ENCODE measurements around the gene NOTO. TPM values are rescaled to one million over a fixed set of nuclear protein-coding genes. Genes with fewer than 3 reads are reported as not detected.

The NOTO gene
- polyA plus RNA-seq, 1 experiment, result not detected

DNA sequence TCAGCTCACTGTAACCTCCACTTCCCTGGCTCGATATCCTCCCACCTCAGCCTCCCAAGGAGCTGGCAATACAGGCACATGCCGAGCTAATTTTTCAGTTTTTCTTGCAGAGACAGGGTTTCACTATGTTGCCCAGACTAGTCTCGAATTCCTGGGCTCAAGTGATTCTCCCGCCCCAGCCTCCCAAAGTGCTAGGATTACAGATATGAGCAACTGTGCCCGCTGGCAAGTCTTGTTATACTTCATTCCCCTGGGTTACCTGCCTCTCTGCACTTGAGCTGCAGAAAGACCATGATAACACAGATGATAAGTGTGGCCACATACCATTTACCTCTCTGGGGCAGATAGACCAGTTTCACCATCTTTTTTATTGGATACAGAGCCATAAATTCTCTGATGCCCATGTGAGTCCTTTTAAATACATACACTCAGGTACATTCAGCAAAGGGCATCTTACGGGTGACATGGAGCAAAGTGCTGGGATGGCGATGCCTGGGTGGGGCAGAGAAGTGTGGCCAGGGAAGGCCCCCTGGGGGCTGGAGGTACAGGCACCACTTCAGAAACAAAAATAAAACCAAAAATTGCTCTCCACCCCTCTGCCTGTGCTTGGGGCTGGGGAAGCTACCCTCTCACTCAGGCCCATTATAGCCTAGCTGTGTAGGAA lies 52.1 kb downstream of the NOTO start:
- POLR2A ChIA-PET, result interaction anchor here (1.2 kb wide), 1 partner anchor 19 kb away, joined by 3 read pairs; no protein-coding TSS in a partner anchor
- CTCF ChIA-PET, result no interaction called here
- Histone ChIP-seq H3K4me3 (ENCODE audit: low read depth, low read length) (no peak overlapping the region), H3K27me3 (ENCODE audit: control insufficient read depth, insufficient read depth, low read length) (no peaks in the 10 kb centered on the region), H3K27ac (ENCODE audit: low read depth, low read length) (no peak overlapping the region), H3K9me3 (ENCODE audit: control insufficient read depth, insufficient read depth, low read length) (no peaks in the 10 kb centered on the region)
- TF ChIP-seq, protein P1, sequence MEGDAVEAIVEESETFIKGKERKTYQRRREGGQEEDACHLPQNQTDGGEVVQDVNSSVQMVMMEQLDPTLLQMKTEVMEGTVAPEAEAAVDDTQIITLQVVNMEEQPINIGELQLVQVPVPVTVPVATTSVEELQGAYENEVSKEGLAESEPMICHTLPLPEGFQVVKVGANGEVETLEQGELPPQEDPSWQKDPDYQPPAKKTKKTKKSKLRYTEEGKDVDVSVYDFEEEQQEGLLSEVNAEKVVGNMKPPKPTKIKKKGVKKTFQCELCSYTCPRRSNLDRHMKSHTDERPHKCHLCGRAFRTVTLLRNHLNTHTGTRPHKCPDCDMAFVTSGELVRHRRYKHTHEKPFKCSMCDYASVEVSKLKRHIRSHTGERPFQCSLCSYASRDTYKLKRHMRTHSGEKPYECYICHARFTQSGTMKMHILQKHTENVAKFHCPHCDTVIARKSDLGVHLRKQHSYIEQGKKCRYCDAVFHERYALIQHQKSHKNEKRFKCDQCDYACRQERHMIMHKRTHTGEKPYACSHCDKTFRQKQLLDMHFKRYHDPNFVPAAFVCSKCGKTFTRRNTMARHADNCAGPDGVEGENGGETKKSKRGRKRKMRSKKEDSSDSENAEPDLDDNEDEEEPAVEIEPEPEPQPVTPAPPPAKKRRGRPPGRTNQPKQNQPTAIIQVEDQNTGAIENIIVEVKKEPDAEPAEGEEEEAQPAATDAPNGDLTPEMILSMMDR (IDR thresholded peaks at IDR 0.05; ENCODE audit: low read depth, low read length), result no peak
- no peak for DNase-seq (ENCODE audit: low read depth, low spot score)

DNA sequence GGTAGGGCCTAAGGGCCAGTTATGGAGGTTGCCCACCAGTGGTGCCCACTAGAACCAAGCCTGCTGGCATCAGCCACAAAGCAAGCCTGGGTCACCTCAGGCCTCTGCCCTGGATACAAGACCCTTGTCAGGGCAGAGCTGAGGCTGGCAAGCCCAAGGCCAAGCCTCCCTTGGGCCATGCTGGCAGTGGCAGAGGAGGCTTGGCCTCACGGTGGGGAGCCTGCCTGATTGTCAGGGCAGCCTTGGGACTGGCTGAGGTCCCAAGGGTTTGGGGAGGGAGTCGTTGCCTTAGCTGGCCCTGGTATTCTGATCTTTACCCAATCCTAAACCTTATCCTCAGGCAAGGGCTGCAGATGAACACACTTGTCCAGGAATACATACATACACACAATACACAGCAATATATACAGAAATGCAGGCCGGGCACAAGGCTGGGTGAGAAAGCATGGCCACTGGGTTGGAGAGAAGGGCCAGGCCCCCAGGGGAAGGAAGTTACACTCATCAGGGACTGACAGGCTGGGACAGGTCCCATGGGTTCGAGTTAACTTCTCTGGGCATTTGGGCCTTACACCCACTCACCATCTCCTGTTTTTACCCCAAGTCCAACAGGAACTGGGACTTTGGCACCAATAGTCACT lies 52.8 kb downstream of the NOTO start:
- Histone ChIP-seq H3K27me3 (ENCODE audit: control insufficient read depth, insufficient read depth, low read length) (no peaks in the 10 kb centered on the region), H3K4me3 (ENCODE audit: low read depth, low read length) (no peak overlapping the region), H3K27ac (ENCODE audit: low read depth, low read length) (no peak overlapping the region), H3K9me3 (ENCODE audit: control insufficient read depth, insufficient read depth, low read length) (no peaks in the 10 kb centered on the region)
- TF ChIP-seq, protein P1 (IDR thresholded peaks at IDR 0.05; ENCODE audit: low read depth, low read length), result no peak
- no peak for DNase-seq (ENCODE audit: low read depth, low spot score)
- ChIA-PET POLR2A (interaction anchor here (1.2 kb wide), 1 partner anchor 19 kb away, joined by 3 read pairs; no protein-coding TSS in a partner anchor), CTCF (no interaction called here)

DNA sequence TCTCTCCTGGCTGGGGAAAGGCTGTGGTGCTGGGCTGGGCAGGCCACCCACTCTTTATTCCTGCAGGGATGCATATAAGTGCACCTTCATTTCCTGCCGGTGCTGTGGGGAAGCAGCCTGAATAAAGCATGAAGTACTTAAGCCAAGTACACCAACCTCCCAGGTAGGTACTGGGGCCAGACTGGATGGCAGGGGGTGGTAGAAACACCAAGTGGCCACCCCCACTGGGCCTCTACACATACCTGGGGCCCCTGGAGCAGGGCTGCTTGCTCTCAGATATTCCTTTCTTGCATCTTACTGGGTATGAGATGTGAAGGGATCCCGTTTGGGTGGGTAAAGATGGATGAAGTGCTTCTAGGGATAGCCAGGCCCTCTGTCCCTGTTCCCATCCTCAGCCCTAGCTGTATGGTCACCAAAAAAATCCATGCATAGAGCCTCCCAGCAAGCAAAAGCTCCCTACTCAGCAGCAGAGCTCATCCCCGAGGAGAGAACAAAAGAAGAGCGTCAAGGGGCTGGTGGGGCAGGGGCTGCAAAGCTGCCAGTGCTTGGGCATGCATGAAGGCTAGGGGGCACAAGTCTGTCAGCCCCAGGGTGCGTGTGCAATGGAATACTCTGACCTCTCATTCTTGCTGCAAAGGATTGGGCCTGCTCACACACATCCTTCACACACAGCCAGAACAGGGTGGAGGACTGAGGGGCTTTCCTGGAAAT lies 53.7 kb downstream of the NOTO start:
- TF ChIP-seq, protein P1 (IDR thresholded peaks at IDR 0.05; ENCODE audit: low read depth, low read length), result no peak
- POLR2A ChIA-PET, result interaction anchor here (0.6 kb wide), 1 partner anchor 61 kb away, joined by 9 read pairs; no protein-coding TSS in a partner anchor
- Histone ChIP-seq H3K9me3 (ENCODE audit: control insufficient read depth, insufficient read depth, low read length) (no peaks in the 10 kb centered on the region), H3K27ac (ENCODE audit: low read depth, low read length) (no peak overlapping the region), H3K27me3 (ENCODE audit: control insufficient read depth, insufficient read depth, low read length) (no peaks in the 10 kb centered on the region), H3K4me3 (ENCODE audit: low read depth, low read length) (no peak overlapping the region)
- no peak for DNase-seq (ENCODE audit: low read depth, low spot score)
- CTCF ChIA-PET, result no interaction called here

DNA sequence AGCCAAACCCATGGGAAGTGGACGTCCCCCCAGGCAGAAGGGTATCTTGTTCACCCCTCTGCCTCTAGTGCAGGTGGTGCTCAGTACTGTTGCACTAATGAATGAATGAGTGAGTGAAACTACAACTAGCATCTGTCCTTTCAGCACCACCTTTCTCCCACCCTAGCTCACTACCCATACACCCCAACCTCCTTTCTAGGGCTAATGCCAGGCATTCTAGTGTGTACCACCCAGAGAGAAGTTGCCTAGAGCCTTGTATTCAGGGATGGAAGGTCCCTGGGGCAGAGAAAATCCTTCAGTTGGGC lies 54.2 kb downstream of the NOTO start:
- ChIA-PET POLR2A (interaction anchor here (0.6 kb wide), 1 partner anchor 62 kb away, joined by 9 read pairs; no protein-coding TSS in a partner anchor), CTCF (no interaction called here)
- Histone ChIP-seq H3K27ac (ENCODE audit: low read depth, low read length) (no peak overlapping the region), H3K9me3 (ENCODE audit: control insufficient read depth, insufficient read depth, low read length) (no peaks in the 10 kb centered on the region), H3K27me3 (ENCODE audit: control insufficient read depth, insufficient read depth, low read length) (no peaks in the 10 kb centered on the region), H3K4me3 (ENCODE audit: low read depth, low read length) (no peak overlapping the region)
- TF ChIP-seq, protein P1 (IDR thresholded peaks at IDR 0.05; ENCODE audit: low read depth, low read length), result no peak
- no peak for DNase-seq (ENCODE audit: low read depth, low spot score)

DNA sequence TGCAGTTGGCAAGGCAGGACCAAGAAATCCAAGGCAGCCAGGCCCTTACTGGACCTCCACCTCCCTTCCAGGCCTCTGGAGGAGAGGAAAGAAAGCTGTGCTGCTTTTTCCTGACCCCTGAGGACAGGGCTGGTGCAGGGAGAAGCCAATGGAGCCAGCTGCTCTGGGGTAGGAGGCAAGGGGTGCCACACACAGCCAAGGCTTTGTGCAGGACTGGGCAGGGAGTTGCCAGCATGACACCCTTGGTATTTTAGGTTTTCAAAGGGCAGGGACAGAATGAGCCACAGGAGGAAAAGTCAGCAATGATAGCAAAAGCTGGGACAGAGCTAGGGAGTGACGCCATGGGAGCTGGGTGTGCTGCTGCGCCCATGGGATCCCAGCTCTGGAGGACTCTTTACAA lies 54.6 kb downstream of the NOTO start:
- TF ChIP-seq, protein P1 (IDR thresholded peaks at IDR 0.05; ENCODE audit: low read depth, low read length), result no peak
- H3K4me3 ChIP-seq (ENCODE audit: low read depth, low read length), result no peak overlapping the region
- H3K9me3 ChIP-seq (ENCODE audit: control insufficient read depth, insufficient read depth, low read length), result no peaks in the 10 kb centered on the region
- no peak for DNase-seq (ENCODE audit: low read depth, low spot score)
- H3K27me3 ChIP-seq (ENCODE audit: control insufficient read depth, insufficient read depth, low read length), result no peaks in the 10 kb centered on the region
- CTCF ChIA-PET, result no interaction called here
- POLR2A ChIA-PET, result no interaction called here
- H3K27ac ChIP-seq (ENCODE audit: low read depth, low read length), result no peak overlapping the region

Data from AG04450 (cell line).